Esophagus muscularis mucosa (tissue), 4 donors: ENCODE results near the gene ZIC2. TPM values are rescaled to one million over a fixed set of nuclear protein-coding genes. Genes with fewer than 3 reads are reported as not detected.
"Not testable (repeated sequence)": the region's sequence is repeated elsewhere in the genome, so short reads cannot be mapped to it uniquely, and the experiment has no call there.

Experiments used
- DNase-seq: peaks from one replicate; pipeline ENCODE4 v3.0.0-alpha.2; 2017; ENCODE audit errors: extremely low spot score
- H3K27ac ChIP-seq, 4 donors: fragments of 200-600 bp; sonication (generic); replicated peaks in 1 of 4; 1 replicate in 3 of 4; 2 replicates in 1 of 4; pipeline ENCODE4 v1.5.1; 2016 to 2019; ENCODE audit warnings: mild to moderate bottlenecking in 1 of 4
- H3K27me3 ChIP-seq, 4 donors: fragments of 200-600 bp; sonication (generic); one replicate each; pipeline versions ENCODE4 v1.5.1 to v1.6.0; 2016 to 2019
- H3K36me3 ChIP-seq, 4 donors: fragments of 200-600 bp; sonication (generic); one replicate each; pipeline ENCODE4 v1.5.1; 2016 to 2019
- H3K4me1 ChIP-seq, 4 donors: fragments of 200-600 bp; sonication (generic); one replicate each; pipeline ENCODE4 v1.5.1; 2016 to 2019
- H3K4me3 ChIP-seq, 4 donors: fragments of 200-600 bp; sonication (generic); 1 replicate in 2 of 4; 2 replicates in 2 of 4; pipeline ENCODE4 v1.5.1; 2016 to 2019; ENCODE audit warnings: mild to moderate bottlenecking in 4 of 4, moderate library complexity in 1 of 4
- H3K9me3 ChIP-seq, 4 donors: fragments of 200-600 bp; sonication (generic); 1 replicate in 3 of 4; 2 replicates in 1 of 4; pipeline ENCODE4 v1.5.1; 2016 to 2019
- CTCF ChIP-seq, 3 experiments: fragments of 200-600 bp in 2 of 3; fragments of 450-650 bp in 1 of 3; sonication (generic) in 2 of 3; IDR thresholded peaks; one replicate each; pipeline ENCODE4 v1.5.1; 2017 to 2019; ENCODE audit warnings: antibody characterized with exemption in 3 of 3, mild to moderate bottlenecking in 2 of 3, moderate library complexity in 1 of 3
- EP300 ChIP-seq: sonication (generic); formaldehyde crosslinking; IDR thresholded peaks from one replicate; pipeline ENCODE4 v1.6.1; 2017; ENCODE audit warnings: antibody characterized with exemption
- POLR2A ChIP-seq: fragments of 450-650 bp; IDR thresholded peaks from one replicate; pipeline ENCODE4 v1.6.1; 2017; ENCODE audit warnings: antibody characterized with exemption, moderate library complexity, mild to moderate bottlenecking, low read depth
- POLR2AphosphoS5 ChIP-seq, 2 donors: sonication (generic); formaldehyde crosslinking; IDR thresholded peaks; one replicate each; pipeline ENCODE4 v1.6.1; 2017; ENCODE audit warnings: antibody characterized with exemption in 2 of 2
- WGBS: methylation state at CpG from one replicate; pipeline ENCODE4 v1.1.5; 2018; 5-methylcytosine and 5-hydroxymethylcytosine counted together
- intact Hi-C: fragments of 100-400 bp; cut with DNase I; formaldehyde crosslinking; loops from one replicate; pipeline ENCODE4 v1.15.1; 2023
- total RNA-seq, 4 donors: library from RNA; depleted of rRNA; stranded (reverse); fragments of >200 nt; gene quantifications; one replicate each; pipeline versions ENCODE4 v1.1.0 to v1.2.1, GENCODE V29; 2016

ZIC2 gene
- total RNA-seq, 4 donors from 2014 or later, result not detected

- H3K27me3 ChIP-seq, result peaks cover 0 to 80% (median 6%) of the 10 kb centered on the region in 4 donors
- no peak overlapping the region for H3K27ac ChIP-seq
- no peak for TF ChIP-seq CTCF (IDR thresholded peaks at IDR 0.05)
- TF ChIP-seq EP300, result no peak
- TF ChIP-seq POLR2A, result no peak
- TF ChIP-seq POLR2AphosphoS5 (IDR thresholded peaks at IDR 0.05), result no peak
- intact Hi-C loops, result no loop called here
- no peaks in the 10 kb centered on the region for H3K9me3 ChIP-seq
- 70% methylated on average over 7 of the region's 7 CpGs for WGBS
- no peaks in the 10 kb centered on the region for H3K36me3 ChIP-seq
- no peak overlapping the region for H3K4me3 ChIP-seq
- no peaks in the 10 kb centered on the region for H3K4me1 ChIP-seq
- DNase-seq, result no peak
These were observed 40.5 kb upstream of the ZIC2 start for GRCh38 chr13:99941086-99941485.

- intact Hi-C loops, result no loop called here
- TF ChIP-seq POLR2AphosphoS5 (IDR thresholded peaks at IDR 0.05), result no peak
- Histone ChIP-seq H3K36me3 (no peaks in the 10 kb centered on the region), H3K9me3 (no peaks in the 10 kb centered on the region), H3K27ac (no peak overlapping the region), H3K27me3 (peaks cover 0 to 87% (median 6%) of the 10 kb centered on the region in 4 donors), H3K4me3 (no peak overlapping the region), H3K4me1 (no peaks in the 10 kb centered on the region)
- no peak for DNase-seq
- WGBS, result 72% methylated on average over 4 of the region's 4 CpGs
These were observed 39.7 kb upstream of the ZIC2 start for GRCh38 chr13:99941911-99942310.

GRCh38 chr13:99944102-99944501 is 37.5 kb upstream of the ZIC2 start:
- 74% methylated on average over 7 of the region's 7 CpGs for WGBS
- no peak overlapping the region for H3K27ac ChIP-seq
- H3K9me3 ChIP-seq, result no peaks in the 10 kb centered on the region
- H3K4me1 ChIP-seq, result no peaks in the 10 kb centered on the region
- no peaks in the 10 kb centered on the region for H3K36me3 ChIP-seq
- peaks cover 0 to 91% (median 6%) of the 10 kb centered on the region in 4 donors for H3K27me3 ChIP-seq
- H3K4me3 ChIP-seq, result no peak overlapping the region
- intact Hi-C loops, result no loop called here
- DNase-seq, result no peak
- no peak for TF ChIP-seq EP300
- no peak for TF ChIP-seq CTCF (IDR thresholded peaks at IDR 0.05)
- no peak for TF ChIP-seq POLR2AphosphoS5 (IDR thresholded peaks at IDR 0.05)
- TF ChIP-seq POLR2A, result no peak

- whole genome bisulfite sequencing, result 88% methylated on average over 6 of the region's 6 CpGs
- TF ChIP-seq POLR2A, result no peak
- TF ChIP-seq CTCF (IDR thresholded peaks at IDR 0.05), result no peak
- no peak for TF ChIP-seq EP300
- no peak for TF ChIP-seq POLR2AphosphoS5 (IDR thresholded peaks at IDR 0.05)
These were observed 37.0 kb upstream of the ZIC2 start for GRCh38 chr13:99944606-99945005.

GRCh38 chr13:99945515-99945914 is 36.1 kb upstream of the ZIC2 start:
- DNase-seq, H3K4me3 ChIP-seq, H3K36me3 ChIP-seq, H3K4me1 ChIP-seq, H3K27ac ChIP-seq, H3K9me3 ChIP-seq, intact Hi-C loops: not testable (repeated sequence)
- H3K27me3 ChIP-seq, result peaks cover 0 to 81% (median 6%) of the 10 kb centered on the region in 4 donors
- 89% methylated on average over 2 of the region's 2 CpGs for WGBS

More at GRCh38 chr13:99944606-99945005, 37.0 kb upstream of the ZIC2 start:
- intact Hi-C loops, result no loop called here
- H3K9me3 ChIP-seq, result no peaks in the 10 kb centered on the region
- peaks cover 0 to 86% (median 6%) of the 10 kb centered on the region in 4 donors for H3K27me3 ChIP-seq
- DNase-seq, result no peak
- no peaks in the 10 kb centered on the region for H3K4me1 ChIP-seq
- H3K27ac ChIP-seq, result no peak overlapping the region
- H3K4me3 ChIP-seq, result no peak overlapping the region
- H3K36me3 ChIP-seq, result no peaks in the 10 kb centered on the region

- no peaks in the 10 kb centered on the region for H3K9me3 ChIP-seq
- TF ChIP-seq CTCF (IDR thresholded peaks at IDR 0.05), result no peak
- peaks cover 0 to 80% (median 2%) of the 10 kb centered on the region in 4 donors for H3K27me3 ChIP-seq
- intact Hi-C loops, result no loop called here
- H3K4me3 ChIP-seq, result no peak overlapping the region
- 80% methylated on average over 2 of the region's 2 CpGs for WGBS
- H3K36me3 ChIP-seq, result no peaks in the 10 kb centered on the region
- no peak overlapping the region for H3K27ac ChIP-seq
- no peak for DNase-seq
- H3K4me1 ChIP-seq, result no peaks in the 10 kb centered on the region
These were observed 33.9 kb upstream of the ZIC2 start for GRCh38 chr13:99947666-99948065.
